GM19025 (cell line): Measurements from ENCODE around the gene PRKAR1B.

ENCODE experiments used
- ATAC-seq: cut with Tn5 transposase; IDR thresholded peaks from one replicate; pipeline ENCODE4 v1.9.1; 2021; ENCODE audit warnings: mild to moderate bottlenecking, low read depth, moderate library complexity; ENCODE audit not compliant: unreplicated experiment

The PRKAR1B gene

GRCh38 chr7:504221-505111, 222.6 kb downstream of the PRKAR1B start:
- ATAC-seq, result no peak

GRCh38 chr7:503575-504111, 223.4 kb downstream of the PRKAR1B start:
- ATAC-seq, result no peak

GRCh38 chr7:502296-502695, 224.8 kb downstream of the PRKAR1B start:
- no peak for ATAC-seq

- ATAC-seq, result no peak
Measured at GRCh38 chr7:501526-501925, 225.6 kb downstream of the PRKAR1B start.

GRCh38 chr7:500521-501420, 226.3 kb downstream of the PRKAR1B start:
- ATAC-seq, result no peak

- ATAC-seq, result no peak
Measured at GRCh38 chr7:499853-500485, 227.1 kb downstream of the PRKAR1B start.
